Heart left ventricle (tissue), 16 donors: ENCODE measurements around the gene MINDY3. TPM values are rescaled to one million over a fixed set of nuclear protein-coding genes. Genes with fewer than 3 reads are reported as not detected.
"Not testable (repeated sequence)": the region's sequence is repeated elsewhere in the genome, so short reads cannot be mapped to it uniquely, and the experiment has no call there.

ENCODE experiments used
- ATAC-seq, 4 donors: fragments of 200-7000 bp; cut with Tn5 transposase; one replicate each; pipeline ENCODE4 v1.9.1; 2020 to 2022; ENCODE audit warnings: moderate library complexity in 4 of 4, mild to moderate bottlenecking in 3 of 4, moderate number of reproducible peaks in 1 of 4
- DNase-seq, 5 donors: peaks; one replicate each; pipeline ENCODE4 v3.0.0-alpha.2; 2020
- H3K27ac ChIP-seq, 12 donors: fragments of 200-600 bp; sonication (generic) in 4 of 12; one replicate each; pipeline versions ENCODE4 v1.5.0 to v1.8.0; 2016 to 2022; ENCODE audit warnings: mild to moderate bottlenecking in 2 of 12
- H3K27me3 ChIP-seq, 9 donors: fragments of 200-600 bp; sonication (generic) in 2 of 9; one replicate each; pipeline versions ENCODE4 v1.5.1 to v1.8.0; 2016 to 2022; ENCODE audit warnings: mild to moderate bottlenecking in 3 of 9
- H3K36me3 ChIP-seq, 9 donors: fragments of 200-600 bp; sonication (generic) in 2 of 9; one replicate each; pipeline versions ENCODE4 v1.5.0 to v1.8.0; 2018 to 2022; ENCODE audit warnings: mild to moderate bottlenecking in 2 of 9
- H3K4me1 ChIP-seq, 12 donors: fragments of 200-600 bp; sonication (generic) in 4 of 12; one replicate each; pipeline versions ENCODE4 v1.5.0 to v1.8.0; 2016 to 2022; ENCODE audit warnings: mild to moderate bottlenecking in 3 of 12
- H3K4me3 ChIP-seq, 12 donors: fragments of 200-600 bp; sonication (generic) in 4 of 12; one replicate each; pipeline versions ENCODE4 v1.5.0 to v1.8.0; 2017 to 2022; ENCODE audit warnings: mild to moderate bottlenecking in 9 of 12, moderate library complexity in 4 of 12
- H3K9me3 ChIP-seq, 12 donors: fragments of 200-600 bp; sonication (generic) in 4 of 12; one replicate each; pipeline versions ENCODE4 v1.5.0 to v1.8.0; 2016 to 2022; ENCODE audit warnings: mild to moderate bottlenecking in 1 of 12
- CTCF ChIP-seq, 12 donors: fragments of 200-600 bp; sonication (generic) in 4 of 12; IDR thresholded peaks; one replicate each; pipeline versions ENCODE4 v1.5.0 to v1.8.0; 2018 to 2022; ENCODE audit warnings: antibody characterized with exemption in 12 of 12, mild to moderate bottlenecking in 5 of 12
- POLR2A ChIP-seq, 2 donors: fragments of 450-650 bp; IDR thresholded peaks; one replicate each; pipeline ENCODE4 v1.6.1; 2017; ENCODE audit warnings: antibody characterized with exemption in 2 of 2, mild to moderate bottlenecking in 2 of 2, moderate library complexity in 2 of 2
- WGBS, 4 donors: extraction: QIAGEN DNeasy Blood & Tissue Kit in 2 of 4; methylation state at CpG; one replicate each; pipeline versions ENCODE4 v1.1.5 to v1.1.7; 2013 to 2018; 5-methylcytosine and 5-hydroxymethylcytosine counted together
- intact Hi-C, 10 donors: fragments of 100-400 bp; cut with DNase I; formaldehyde crosslinking; loops; one replicate each; pipeline versions ENCODE4 v1.11.1 to v1.14.2; 2022
- polyA plus RNA-seq, 2 donors: library from polyadenylated mRNA; stranded (reverse); fragments of 200-250 nt; gene quantifications; one replicate each; pipeline ENCODE4 v1.2.3, GENCODE V29; 2013
- total RNA-seq, 9 donors: library from RNA; depleted of rRNA in 2 of 9; stranded (reverse); fragments of >200 nt in 2 of 9; fragmentation: NEBNext Ultra II Directional in 3 of 9; extraction: Animal tissue kit (Norgen Biotek cat#: 25700) in 3 of 9; gene quantifications; one replicate each; pipeline versions ENCODE4 v1.1.0 to v1.2.4, GENCODE V29; 2016 to 2023
- donor health status: ischemic (EF 13 %, LVEDD 7.1; RV severe dilation, severe dysfunction).
- donor health status: healthy with polysubstance abuse.
- donor health status: DM: no; HTN: yes; CAD: no.
- donor health status: DM: no; HTN: no; CAD: no.
- donor health status: ischemic (EF 25% LVEDD 6.9; RV normal size, moderate dysfunction).
- donor health status: ischemic (EF 25% LVEDD 5.7; RV mildly dilated, moderate dysfunction).
- donor health status: healthy.
- donor health status: DM: yes; HTN: yes; CAD: no.
- donor health status: ischemic (EF 35%, LVEDD 5.7; RV mildly dilated, moderate dysfunction).
- donor health status: nonischemic (EF 11% LVEDD 7.7; RV severe dilation, severe dysfunction).
- donor health status: DM: yes; HTN: yes; CAD: no.
- donor health status: PGD.
- donor health status: ischemic (EF 29% LVEDD 5.4; RV normal size, mild dysfunction).
- donor health status: nonischemic (EF 23%, LVEDD 6.1; RV moderate dilation, normal function).

The MINDY3 gene
- total and polyA plus RNA-seq, 11 donors, result 7.6 to 31.0 (median 21.0) TPM

- TF ChIP-seq CTCF (IDR thresholded peaks at IDR 0.05), result no peak
- no peak for TF ChIP-seq POLR2A (IDR thresholded peaks at IDR 0.05)
- Histone ChIP-seq H3K27me3 (no peaks in the 10 kb centered on the region), H3K27ac (no peak overlapping the region), H3K4me1 (peaks cover 0 to 18% (median under 1%) of the 10 kb centered on the region in 12 donors), H3K9me3 (peaks cover 0 to 19% (median 7%) of the 10 kb centered on the region in 12 donors), H3K36me3 (peaks cover 0 to 10% (median 2%) of the 10 kb centered on the region in 9 donors), H3K4me3 (no peak overlapping the region)
- intact Hi-C loops, result no loop called here
- DNase-seq (no peak), ATAC-seq (no peak)
- 90 to 95% (median 91%) methylated on average over 2 of the region's 2 CpGs for WGBS, 4 donors
Observed at GRCh38 chr10:15852111-15852557, 8.2 kb downstream of the MINDY3 start.

- Histone ChIP-seq H3K9me3 (peaks cover 0 to 19% (median 7%) of the 10 kb centered on the region in 12 donors), H3K36me3 (peaks cover 0 to 12% (median 2%) of the 10 kb centered on the region in 9 donors), H3K4me1 (peaks cover 0 to 10% (median 0%) of the 10 kb centered on the region in 12 donors)
- H3K4me3 ChIP-seq, intact Hi-C loops, H3K27ac ChIP-seq, ATAC-seq, H3K27me3 ChIP-seq, DNase-seq: not testable (repeated sequence)
- WGBS, 4 donors, result 95 to 96% (median 96%) methylated on average over 9 of the region's 9 CpGs
Observed at GRCh38 chr10:15850337-15850978, 9.8 kb downstream of the MINDY3 start.

DNA sequence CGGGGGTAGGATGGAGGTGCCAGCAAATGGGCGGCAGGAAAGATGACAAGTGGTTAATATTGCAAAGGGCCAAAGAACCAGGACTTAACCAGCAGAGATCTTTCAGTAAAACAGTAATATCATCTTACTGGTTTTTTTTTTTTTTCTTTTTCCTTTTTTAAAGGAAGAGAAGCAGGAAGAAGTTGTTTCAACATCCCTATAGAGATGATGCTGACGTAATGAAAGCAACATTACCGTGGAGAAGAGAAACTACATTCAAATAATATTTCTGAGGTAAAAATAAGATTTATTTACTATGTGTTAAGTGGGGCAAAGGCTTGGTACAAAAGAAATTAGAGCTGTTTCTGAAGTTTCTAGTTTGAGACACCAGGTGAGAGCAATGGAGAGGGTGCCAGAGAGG, 11.0 kb downstream of the MINDY3 start:
- ATAC-seq (no peak), DNase-seq (no peak)
- Histone ChIP-seq H3K4me3 (no peak overlapping the region), H3K36me3 (peaks cover 0 to 12% (median 2%) of the 10 kb centered on the region in 9 donors), H3K27ac (no peak overlapping the region), H3K27me3 (no peaks in the 10 kb centered on the region), H3K4me1 (peaks cover 0 to 15% (median 0%) of the 10 kb centered on the region in 12 donors), H3K9me3 (peaks cover 0 to 19% (median 7%) of the 10 kb centered on the region in 12 donors)
- WGBS, 4 donors, result 79 to 87% (median 81%) methylated on average over 4 of the region's 4 CpGs
- TF ChIP-seq CTCF (IDR thresholded peaks at IDR 0.05) (no peak), POLR2A (IDR thresholded peaks at IDR 0.05) (no peak)
- intact Hi-C loops, result no loop called here

DNA sequence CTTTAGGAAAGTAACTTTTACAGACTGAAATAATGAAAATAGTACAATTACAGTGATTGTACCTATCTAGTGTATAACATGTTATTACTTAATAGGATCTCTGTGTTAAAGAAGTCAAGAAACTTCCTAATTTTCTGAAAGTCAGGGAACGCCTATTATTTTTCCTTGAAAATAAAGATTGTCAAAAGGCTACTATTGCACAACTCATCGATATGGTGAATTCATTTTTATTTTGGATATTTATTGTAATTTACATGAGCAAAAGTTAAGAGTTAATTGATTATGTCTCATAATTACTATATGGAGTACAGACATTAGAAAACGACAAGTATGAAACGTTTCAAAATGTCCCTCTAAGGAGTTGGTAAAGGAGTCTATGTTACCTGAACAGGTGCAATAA, 12.8 kb downstream of the MINDY3 start:
- peaks cover 0 to 19% (median 7%) of the 10 kb centered on the region in 12 donors for H3K9me3 ChIP-seq
- intact Hi-C loops, result no loop called here

More for the DNA sequence above, 12.8 kb downstream of the MINDY3 start:
- Histone ChIP-seq H3K4me3 (no peak overlapping the region), H3K27ac (no peak overlapping the region), H3K27me3 (no peaks in the 10 kb centered on the region), H3K36me3 (peaks cover 0 to 12% (median 2%) of the 10 kb centered on the region in 9 donors), H3K4me1 (peaks cover 0 to 28% (median 1%) of the 10 kb centered on the region in 12 donors)
- 92 to 95% (median 94%) methylated on average over 4 of the region's 4 CpGs for WGBS, 4 donors
- ATAC-seq, result no peak
- DNase-seq, result no peak
- TF ChIP-seq CTCF (IDR thresholded peaks at IDR 0.05) (no peak), POLR2A (IDR thresholded peaks at IDR 0.05) (no peak)
